Glomerular visceral epithelial cell (primary cell): ENCODE results near the gene PSMB4.
A peak's percentile ranks its signal among the peaks of the same experiment; 100 is the strongest.
"Not testable (repeated sequence)": the region's sequence is repeated elsewhere in the genome, so short reads cannot be mapped to it uniquely, and the experiment has no call there.

Experiments used
- DNase-seq: peaks from one replicate; pipeline ENCODE4 v3.0.0-alpha.2; 2016; ENCODE audit errors: extremely low spot score

PSMB4 gene

DNA sequence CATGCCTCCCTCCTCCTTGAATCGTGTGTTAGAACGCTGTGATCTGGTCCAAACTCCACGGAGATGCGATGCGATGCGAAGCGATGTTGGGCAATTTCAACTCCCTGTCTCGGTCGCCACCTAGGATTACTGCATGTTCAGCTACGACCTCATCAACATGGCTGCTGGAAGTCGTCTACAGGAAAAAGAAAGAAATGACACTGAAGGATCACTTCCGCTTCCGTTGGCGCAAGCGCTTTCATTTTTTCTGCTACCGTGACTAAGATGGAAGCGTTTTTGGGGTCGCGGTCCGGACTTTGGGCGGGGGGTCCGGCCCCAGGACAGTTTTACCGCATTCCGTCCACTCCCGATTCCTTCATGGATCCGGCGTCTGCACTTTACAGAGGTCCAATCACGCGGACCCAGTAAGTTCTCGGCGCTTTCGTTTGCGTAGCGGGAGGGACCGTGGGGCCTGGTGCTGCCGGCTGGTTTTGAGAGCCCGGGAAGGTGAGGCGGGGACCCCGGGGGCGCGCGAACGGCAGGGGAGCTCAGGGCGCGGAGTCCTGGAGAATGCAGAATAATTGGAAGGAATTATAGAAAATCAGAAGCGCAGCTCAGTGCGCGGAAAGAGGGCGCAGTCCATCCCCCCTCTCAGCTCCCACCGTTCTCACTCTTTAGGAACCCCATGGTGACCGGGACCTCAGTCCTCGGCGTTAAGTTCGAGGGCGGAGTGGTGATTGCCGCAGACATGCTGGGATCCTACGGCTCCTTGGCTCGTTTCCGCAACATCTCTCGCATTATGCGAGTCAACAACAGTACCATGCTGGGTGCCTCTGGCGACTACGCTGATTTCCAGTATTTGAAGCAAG lies at the start of gene PSMB4:
Gene PSMB4 (plus strand): TSS at position 250 of the 848 bp plus-strand sequence. CDS start 15 bp downstream, at position 265.
- DNase-seq, result peak; percentile 87

DNA sequence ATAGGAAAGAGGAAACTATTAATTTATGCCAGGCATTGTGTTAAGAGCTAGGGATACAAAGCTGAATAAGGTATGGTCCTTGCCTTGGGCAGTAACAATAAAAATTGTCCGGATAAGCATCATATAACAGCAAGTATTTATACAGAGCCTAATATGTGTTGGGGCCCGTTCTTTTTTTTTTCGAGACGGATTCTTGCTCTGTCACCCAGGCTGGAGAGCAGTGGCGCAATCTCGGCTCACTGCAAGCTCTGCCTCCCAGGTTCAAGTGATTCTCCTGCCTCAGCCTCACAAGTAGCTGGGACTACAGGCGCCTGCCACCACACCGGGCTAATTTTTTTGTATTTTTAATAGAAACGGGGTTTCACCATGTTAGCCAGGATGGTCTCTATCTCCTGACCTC lies 49.0 kb upstream of the PSMB4 start:
- not testable (repeated sequence) for DNase-seq

DNA sequence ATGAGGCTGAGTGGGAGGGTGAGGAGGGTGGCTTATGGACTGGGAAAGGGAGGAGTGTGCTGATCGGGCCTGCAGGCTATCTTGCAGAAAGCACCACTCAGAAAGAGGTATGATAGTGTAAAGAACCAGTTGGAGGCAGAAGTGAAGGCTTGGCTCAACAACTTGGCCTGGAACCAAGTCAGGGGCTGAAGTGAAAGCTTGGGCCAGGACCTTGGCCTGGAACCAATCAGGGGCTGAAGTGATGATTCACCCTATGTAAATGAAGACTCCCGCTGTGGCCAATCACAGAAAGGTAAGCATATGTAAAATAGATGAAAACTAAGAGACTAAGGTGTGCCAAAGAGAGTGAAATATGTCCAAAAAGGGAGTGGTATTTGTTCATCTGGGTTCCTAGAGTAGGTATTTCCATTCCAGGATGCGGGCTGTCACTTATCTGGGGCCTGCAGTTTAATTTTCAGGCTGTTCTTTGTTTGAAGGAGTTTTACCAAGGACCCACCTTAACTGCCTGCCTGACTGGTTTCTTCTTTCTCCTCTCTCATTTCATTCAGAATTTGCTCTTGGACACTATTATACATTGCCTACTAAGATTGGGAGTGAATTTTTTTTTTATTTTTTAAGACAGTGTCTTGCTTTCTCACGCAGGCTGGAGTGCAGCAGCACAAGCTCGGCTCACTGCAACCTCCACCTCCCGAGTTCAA lies 47.2 kb upstream of the PSMB4 start:
- DNase-seq, result no peak

DNA sequence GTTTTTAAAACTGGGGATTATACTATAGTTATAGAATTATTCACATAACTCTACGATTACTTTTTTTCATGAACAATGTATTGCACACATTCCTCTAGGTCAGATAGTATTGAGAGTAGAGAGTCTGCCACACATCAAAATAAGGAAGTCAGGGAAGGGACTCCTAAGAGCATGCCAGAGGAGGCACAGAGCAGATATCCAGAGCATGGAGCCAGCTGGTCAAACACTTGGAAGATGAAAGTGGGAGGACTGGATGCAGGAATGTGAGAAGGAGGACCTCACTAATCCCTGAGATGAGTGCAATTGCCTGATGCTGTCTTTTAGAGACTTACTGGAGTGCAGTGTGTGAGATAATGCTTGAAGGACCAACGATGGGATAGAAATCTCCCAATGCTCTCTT lies 42.7 kb upstream of the PSMB4 start:
- DNase-seq, result no peak

DNA sequence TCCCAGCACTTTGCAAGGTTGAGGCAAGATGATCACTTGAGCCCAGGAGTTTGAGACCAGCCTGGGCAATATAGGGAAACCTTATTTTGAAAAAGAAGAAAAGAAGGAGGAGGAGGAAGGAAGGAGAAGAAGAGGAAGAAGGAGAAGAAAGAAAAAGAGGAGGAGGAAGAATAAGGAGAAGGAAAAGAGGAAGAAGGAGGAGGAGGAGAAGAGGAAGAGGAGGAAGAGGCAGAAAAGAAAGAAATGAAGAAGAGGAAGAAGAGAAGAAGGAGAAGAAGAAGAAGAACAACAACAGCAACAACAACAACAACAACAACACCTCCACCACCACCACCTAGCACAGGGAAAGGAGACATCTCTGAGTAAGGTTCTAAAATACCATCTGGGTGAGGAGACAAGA lies 37.5 kb upstream of the PSMB4 start:
- no peak for DNase-seq

DNA sequence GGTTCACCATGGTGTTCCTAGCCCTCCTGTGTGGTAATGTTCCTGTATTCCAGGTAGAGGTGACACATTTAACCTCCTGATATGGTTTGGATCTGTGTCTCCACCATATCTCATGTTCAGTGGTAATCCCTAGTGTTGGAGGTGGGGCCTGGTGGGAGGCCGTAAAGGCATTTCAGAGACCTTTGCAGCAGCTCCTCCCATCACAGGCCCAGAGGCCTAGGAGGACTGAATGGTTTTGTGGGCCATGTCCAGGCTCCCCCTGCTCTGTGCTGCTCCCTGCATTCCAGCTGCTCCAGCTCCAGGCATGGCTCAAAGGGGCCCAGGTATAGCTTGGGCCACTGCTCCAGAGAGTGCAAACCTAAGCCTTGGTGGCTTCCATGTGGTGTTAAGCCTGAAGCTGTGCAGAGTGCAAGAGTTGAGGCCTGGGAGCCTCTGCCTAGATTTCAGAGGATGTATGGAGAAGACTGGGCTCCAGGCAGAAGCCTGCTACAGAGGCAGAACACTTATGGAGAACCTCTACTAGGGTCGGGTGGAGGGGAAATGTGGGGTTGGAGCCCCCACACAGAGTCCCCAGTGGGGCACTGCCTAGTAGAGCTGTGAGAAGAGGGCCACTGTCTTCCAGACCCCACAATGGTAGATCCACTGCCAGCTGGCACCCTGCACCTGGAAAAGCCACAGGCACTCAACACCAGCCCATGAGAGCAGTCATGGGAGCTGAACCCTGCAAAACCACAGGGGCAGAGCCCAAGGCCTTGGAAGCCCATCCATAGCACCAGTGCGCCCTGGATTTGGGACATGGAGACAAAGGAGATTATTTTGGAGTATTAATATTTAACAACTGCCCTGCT lies 36.8 kb upstream of the PSMB4 start:
- DNase-seq, result no peak

DNA sequence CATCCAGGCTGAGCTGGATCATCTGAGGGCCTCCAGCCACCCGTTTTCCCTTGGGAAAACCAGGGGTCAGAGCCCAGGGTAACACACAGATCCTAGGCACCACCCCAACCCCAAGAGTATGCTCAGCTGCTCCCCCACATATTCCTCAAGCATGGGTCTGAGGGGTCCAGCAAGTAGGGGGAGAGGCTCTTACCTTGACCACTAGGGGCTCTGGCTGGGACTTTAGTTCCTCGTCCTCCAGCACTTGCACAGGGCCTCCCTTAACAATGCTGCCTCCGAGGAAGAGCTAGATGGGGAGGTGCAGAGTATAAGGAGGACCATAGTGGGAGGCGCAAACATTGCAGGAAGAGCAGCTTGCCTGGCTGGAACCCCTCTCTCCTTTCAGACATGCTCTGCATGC lies 34.4 kb upstream of the PSMB4 start:
- no peak for DNase-seq

DNA sequence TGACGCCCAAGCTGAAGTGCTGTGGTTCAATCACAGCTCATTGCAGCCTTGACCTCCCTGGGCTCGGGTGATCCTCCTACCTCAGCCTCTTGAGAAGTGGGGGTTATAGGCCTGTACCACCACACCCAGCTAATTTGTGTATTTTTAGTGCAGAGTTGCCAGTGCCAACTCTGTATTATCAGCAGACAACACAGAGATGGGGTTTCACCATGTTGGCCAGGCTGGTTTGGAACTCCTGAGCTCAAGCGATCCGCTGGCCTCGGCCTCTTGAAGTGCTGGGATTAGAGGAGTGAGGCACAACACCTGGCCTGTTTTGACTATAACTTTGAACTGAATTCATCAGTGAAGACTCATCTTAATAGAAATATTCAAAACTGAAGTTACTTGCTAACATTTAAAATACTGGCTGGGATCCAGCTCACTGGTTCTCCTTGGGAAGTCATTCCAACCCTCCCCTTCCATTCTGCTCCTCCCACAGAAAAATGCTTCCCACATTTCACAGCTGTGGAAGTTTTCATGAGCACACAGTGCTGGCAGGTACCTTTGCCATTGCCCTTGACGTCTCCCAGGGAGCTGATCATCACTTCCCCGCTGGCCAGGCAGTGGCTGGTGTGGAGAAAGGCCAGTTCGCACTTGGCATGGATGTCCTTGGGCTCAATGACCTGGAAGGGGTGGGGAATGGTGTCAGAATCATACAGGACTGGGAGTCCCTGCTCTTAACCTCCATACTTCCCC lies 31.5 kb upstream of the PSMB4 start:
- DNase-seq, result no peak

DNA sequence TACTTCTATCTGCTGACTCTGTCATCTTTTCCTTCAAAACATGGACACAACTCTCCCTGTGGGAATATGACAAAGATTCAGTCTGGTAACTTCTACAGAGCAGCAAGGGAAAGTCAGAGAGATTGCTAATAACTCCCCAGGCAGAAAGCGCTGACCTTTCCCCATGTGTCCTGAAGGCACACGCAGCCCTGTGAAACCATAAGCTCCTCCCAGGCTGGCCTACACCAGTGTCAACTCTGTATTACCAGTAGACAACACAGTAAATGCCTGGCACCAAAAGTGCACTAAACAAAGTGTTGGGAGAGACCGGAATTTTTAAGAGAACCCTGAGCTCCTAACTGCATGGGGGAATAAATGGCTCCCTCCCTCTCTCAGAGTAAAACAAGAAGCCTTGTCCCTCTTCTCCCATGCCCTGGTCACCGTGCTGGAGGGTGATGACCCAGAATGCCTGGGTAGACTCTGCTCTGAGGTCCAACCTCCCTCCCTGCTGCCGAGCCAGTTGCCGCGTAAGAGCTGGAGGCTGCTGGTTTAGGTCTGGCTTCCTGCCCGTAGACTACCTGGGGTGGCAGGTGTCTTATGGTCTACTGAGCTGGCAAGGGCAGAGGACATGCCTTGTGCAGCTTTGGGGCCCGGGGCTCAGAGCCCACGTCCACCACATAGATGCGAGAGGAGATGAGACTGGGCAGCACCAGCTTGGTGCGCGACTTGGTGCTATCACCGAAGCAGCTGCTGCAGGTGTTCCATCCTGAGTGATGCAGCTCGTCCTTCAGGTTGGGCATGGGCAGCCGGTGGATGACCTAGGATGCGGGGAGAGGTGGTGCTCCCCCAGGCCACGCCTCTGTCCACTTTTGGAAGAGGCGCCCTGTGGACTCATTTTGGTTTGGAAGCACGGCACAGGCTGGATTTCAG lies 30.7 kb upstream of the PSMB4 start:
- DNase-seq, result no peak

DNA sequence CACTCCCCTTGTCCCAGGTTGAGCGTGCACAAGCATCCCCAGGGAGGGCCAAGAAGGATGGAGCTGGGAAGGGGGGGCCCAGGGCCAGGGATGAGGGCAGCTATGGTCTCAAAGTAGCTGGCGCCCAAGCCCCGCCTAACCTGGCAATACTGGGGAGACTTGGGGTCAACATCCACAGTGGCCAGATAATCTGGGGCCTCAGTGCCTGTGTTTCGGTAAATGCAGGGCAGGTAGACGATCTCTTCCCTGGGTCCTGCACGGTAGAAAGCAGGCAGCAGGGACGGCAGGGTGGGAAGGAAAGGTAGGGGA lies 30.1 kb upstream of the PSMB4 start:
- no peak for DNase-seq

DNA sequence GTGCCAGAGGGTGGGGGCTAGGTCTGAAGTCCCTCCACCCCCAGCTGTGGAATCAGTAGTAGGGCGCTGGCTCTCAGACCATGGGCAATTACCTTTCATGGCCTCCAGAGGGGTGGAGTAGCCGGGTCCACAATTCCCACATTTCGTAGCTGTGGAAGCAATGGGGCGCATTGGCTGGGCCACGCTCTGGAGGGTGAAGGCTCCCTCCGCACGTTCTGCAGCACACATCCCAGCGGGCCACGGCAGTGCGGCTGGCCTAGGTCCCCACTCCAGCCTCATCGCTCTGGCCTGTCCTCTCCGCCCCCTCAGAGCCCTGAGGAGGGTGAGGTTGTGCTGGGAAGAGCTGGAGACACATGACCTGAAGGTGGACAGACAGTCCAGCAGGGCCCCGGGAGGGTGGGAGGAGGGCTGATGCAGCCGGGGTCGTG lies 29.7 kb upstream of the PSMB4 start:
- DNase-seq, result no peak

DNA sequence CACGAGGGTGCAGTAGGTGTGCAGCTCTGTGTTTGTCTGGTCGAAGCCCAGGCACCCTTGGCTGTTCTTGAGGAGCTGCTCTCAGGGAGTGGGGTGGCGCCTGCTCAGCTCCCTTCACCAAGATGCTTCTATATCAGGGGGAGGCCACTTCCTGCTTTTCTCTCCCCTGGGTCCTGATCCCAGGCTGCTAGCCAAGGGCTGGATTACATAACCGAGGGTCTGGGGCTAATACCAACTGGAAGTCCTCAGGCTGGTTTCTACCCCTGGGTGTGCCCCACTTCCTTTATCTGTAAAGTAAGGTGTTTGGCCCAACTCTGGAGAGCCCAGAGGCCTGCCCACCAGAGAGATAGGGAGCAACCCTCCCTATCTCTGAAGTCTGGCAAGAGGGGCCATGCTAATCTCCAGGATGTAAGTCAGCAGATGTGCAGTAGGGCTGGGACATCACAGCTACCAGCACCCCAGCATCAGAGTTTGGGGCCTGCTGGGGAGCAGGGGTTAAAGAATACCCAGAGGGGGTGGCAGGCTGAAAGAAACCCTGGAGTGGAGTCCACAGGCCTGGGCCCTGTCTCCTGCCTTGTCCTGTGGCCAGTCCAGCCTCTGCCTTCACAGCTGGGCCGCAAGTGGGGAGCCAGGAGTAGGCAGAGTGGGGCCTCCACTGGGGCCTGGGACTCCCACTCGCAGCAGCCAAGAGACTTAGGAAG lies 29.0 kb upstream of the PSMB4 start:
- no peak for DNase-seq

DNA sequence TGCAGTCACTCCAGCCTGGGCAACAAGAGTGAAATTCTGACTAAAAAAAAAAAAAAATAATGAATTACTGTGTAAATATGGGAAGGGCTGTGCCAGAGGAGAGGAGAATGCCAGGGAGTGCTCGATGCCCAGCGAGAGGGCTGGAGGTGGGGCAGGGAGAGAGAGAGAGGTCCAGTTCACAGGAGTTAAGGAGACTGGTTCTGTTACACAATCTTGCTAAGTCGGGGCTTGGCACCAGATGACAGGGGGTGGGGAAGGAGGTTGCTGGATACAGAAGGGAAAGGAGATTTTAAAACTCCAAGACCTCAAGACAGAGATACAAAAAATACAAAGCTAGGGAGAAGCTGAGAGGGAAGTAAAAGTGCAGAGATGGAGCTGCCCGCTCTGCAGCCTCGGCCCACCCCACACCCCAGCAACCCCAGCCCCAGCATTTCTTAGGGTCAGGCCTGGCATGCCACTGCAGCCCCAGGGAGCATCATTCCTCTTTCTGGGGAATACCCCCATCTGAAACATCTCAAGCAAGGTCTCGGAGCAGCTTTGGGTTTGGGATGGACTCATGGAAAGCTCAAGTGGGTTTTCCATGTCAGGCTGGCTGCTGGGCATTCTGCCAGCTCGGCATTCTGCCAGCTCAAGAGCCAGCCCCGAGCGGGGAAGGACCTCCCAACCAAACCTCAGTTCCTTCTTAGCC lies 27.9 kb upstream of the PSMB4 start:
- DNase-seq, result peak; percentile 58

DNA sequence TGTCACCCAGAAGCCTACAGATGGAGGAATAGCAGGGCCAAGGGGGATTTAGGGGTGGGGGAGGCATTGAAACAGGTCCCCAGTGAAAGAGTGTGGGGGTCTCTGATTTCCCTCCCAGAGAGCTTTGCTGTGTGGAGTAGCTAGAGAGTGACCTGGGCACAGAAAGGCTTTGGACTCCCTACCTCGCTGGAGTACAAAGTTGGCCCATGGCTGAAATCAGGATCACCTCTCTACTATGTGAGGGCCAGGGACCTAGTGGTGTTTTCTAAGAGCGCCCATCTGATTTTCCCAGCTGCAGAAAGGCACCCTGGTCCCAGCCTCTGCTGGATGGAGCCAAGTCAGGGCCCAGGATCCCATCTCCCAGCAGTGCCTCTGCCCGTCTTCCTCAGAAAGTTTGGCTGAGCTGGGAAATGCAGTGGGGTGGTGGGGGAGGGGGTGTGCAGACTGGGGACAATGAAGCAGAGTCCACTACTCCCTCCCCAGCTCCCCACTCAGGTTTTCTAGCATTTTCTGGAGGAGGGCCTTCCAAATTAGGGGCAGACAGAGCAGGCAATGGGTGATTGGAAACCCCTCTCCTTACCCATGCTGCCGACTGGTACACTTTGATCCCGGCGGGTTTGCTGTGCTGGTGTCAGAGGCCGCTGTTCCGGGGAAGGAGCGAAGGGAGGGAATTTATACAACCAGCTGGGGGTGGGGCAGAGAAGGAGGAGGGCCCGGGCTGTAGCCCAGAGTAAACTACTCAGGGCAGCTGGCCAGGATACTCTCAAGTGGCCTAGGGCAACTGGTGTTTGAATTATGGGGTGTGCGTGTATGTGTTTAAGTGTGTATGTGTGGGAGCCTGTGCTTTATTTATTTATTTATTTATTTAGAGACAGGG lies 27.1 kb upstream of the PSMB4 start, which contains the start of gene SELENBP1:
Gene SELENBP1 (minus strand): TSS at position 648 of the 877 bp plus-strand sequence. CDS start 64 bp downstream, at position 584.
- no peak for DNase-seq

DNA sequence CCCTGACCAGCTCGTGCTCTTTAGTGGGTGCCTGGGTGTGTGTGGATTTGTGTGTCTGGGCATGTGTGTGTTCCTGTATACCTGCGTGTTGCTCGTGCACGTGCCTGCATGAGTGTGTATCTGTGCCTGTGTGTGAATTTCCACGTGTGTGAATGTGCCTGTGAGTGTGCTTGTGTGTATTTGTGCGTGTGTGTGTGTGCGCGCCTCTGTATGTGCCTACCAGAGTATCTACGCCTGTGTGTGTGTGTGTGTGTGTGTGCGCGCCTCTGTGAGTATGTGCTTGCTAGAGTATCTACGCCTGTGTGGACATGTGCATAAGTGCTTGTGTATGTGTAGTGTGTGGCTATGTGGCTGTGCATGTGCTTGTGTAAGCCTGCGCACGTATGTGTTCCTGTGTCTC lies 26.2 kb upstream of the PSMB4 start:
- DNase-seq, result no peak

DNA sequence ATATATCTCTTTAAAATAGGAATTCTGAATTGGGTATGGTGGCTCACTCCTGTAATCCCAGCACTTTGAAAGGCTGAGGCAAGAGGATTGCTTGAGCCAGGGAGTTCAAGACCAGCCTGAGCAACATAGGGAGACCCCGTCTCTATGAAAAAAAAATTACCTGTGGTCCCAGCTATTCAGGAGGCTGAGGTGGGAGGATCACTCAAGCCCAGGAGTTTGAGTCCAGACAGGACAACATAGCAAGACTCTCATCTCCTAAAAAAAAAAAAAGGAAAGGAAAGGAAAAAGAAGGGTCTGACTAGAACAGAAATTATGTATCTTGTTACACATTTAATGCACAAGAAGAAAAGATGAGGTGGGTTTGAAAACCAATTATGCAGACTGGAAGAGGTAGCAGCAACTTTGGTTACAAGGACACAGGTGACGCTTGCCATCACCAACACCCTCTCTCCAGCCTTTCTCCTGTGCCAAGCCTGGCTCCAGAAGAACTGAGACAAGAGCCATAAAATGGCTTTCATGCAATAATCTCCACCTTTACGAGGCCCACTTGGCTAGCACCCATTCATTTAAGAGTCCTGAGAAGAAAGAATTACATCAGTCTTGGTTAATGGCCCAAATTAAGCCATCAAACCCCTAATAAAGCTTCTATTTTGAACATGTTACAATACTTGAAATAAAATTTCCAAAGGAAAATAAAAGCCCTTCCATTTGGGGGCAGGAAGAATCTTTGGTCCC lies 22.1 kb upstream of the PSMB4 start:
- no peak for DNase-seq

DNA sequence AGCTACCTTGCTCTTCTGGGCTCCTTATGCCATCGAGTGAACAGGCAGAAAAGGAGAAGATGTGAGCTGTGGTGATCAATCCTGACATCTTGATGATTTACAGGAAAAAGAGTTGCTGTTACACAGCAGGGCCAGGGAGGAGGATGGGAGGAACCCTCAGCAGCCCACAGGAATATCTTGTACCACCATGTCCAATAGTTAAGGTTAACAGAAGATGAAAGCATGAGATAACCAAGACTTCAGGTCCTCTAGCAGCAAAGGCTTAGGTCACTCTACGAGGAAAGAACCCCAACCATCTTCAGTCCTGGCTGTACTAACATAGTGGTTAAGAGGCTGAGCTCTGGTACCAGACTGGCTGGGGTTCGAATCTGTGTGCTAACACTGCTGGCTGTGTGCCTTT lies 14.8 kb upstream of the PSMB4 start:
- DNase-seq, result no peak

DNA sequence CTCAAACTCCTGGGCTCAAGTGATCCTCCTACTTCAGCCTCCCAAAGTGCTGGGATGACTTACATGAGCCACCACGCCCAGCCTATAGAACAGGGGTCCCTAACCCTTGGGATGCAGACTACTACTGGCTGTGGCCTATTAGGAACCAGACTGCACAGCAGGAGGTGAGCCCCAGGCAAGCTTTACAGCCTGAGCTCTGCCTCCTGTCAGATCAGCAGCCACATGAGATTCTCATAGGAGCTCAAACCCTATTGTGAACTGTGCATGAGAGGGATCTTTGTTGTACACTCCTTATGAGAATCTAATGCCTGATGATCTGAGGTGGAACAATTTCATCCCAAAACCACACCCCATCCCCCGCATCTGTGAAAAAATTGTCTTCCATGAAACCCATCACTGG lies 13.4 kb upstream of the PSMB4 start:
- no peak for DNase-seq
